Sigmoid colon (tissue), 7 donors: ENCODE data around the gene TSNAXIP1. TPM values are rescaled to one million over a fixed set of nuclear protein-coding genes. Genes with fewer than 3 reads are reported as not detected.

Source experiments
- DNase-seq: peaks from one replicate; pipeline ENCODE4 v3.0.0-alpha.2; 2019
- H3K27ac ChIP-seq, 4 donors: fragments of 200-600 bp; sonication (generic); one replicate each; pipeline ENCODE4 v1.5.1; 2016 to 2019; ENCODE audit warnings: mild to moderate bottlenecking in 1 of 4
- H3K27me3 ChIP-seq, 3 donors: fragments of 200-600 bp; sonication (generic); one replicate each; pipeline ENCODE4 v1.5.1; 2019; ENCODE audit warnings: mild to moderate bottlenecking in 1 of 3
- H3K36me3 ChIP-seq, 4 donors: fragments of 200-600 bp; sonication (generic); one replicate each; pipeline ENCODE4 v1.5.1; 2016 to 2019
- H3K4me1 ChIP-seq, 4 donors: fragments of 200-600 bp; sonication (generic); one replicate each; pipeline ENCODE4 v1.5.1; 2017 to 2019
- H3K4me3 ChIP-seq, 4 donors: fragments of 200-600 bp; sonication (generic); one replicate each; pipeline ENCODE4 v1.5.1; 2017 to 2019; ENCODE audit warnings: mild to moderate bottlenecking in 2 of 4, moderate library complexity in 1 of 4
- H3K9me3 ChIP-seq, 4 donors: fragments of 200-600 bp in 3 of 4; sonication (generic) in 3 of 4; one replicate each; pipeline versions ENCODE4 v1.5.1 to v1.6.1; 2013 to 2019
- CTCF ChIP-seq, 4 experiments: fragments of 450-650 bp in 3 of 4; fragments of 200-600 bp in 1 of 4; IDR thresholded peaks; one replicate each; pipeline ENCODE4 v1.5.1; 2016 to 2019; ENCODE audit warnings: antibody characterized with exemption in 4 of 4, mild to moderate bottlenecking in 3 of 4, moderate library complexity in 2 of 4
- EP300 ChIP-seq, 4 donors: sonication (generic); formaldehyde crosslinking; IDR thresholded peaks; one replicate each; pipeline ENCODE4 v1.6.1; 2017; ENCODE audit warnings: antibody characterized with exemption in 4 of 4
- POLR2A ChIP-seq, 2 donors: fragments of 450-650 bp; IDR thresholded peaks; one replicate each; pipeline ENCODE4 v1.6.1; 2016; ENCODE audit warnings: antibody characterized with exemption in 2 of 2, mild to moderate bottlenecking in 2 of 2, moderate library complexity in 2 of 2
- POLR2AphosphoS5 ChIP-seq, 4 donors: sonication (generic); formaldehyde crosslinking; IDR thresholded peaks; one replicate each; pipeline ENCODE4 v1.6.1; 2017; ENCODE audit warnings: antibody characterized with exemption in 4 of 4
- WGBS, 2 donors: extraction: QIAGEN DNeasy Blood & Tissue Kit; methylation state at CpG; one replicate each; pipeline ENCODE4 v1.1.7; 2013; 5-methylcytosine and 5-hydroxymethylcytosine counted together
- intact Hi-C: fragments of 100-400 bp; cut with DNase I; formaldehyde crosslinking; loops from one replicate; pipeline ENCODE4 v1.15.1; 2023
- polyA plus RNA-seq, 3 donors: library from polyadenylated mRNA; stranded (reverse); fragments of 200-250 nt; gene quantifications; one replicate each; pipeline ENCODE4 v1.2.3, GENCODE V29; 2013
- total RNA-seq, 4 donors: library from RNA; depleted of rRNA; stranded (reverse); fragments of >200 nt; gene quantifications; one replicate each; pipeline ENCODE4 v1.1.0, GENCODE V29; 2016
- donor health status: healthy with polysubstance abuse.
- donor health status: Bipolar disorder and iron deficiency.
- donor health status: healthy.

The TSNAXIP1 gene
- total and polyA plus RNA-seq, 7 donors: 0.60 to 2.9 (median 1.4) TPM; not detected in 1

GRCh38 chr16:67869653-67870052, 63.0 kb downstream of the TSNAXIP1 start:
- no peak for TF ChIP-seq POLR2A (IDR thresholded peaks at IDR 0.05)
- Histone ChIP-seq H3K27ac (no peak overlapping the region), H3K9me3 (no peaks in the 10 kb centered on the region), H3K4me1 (peaks cover 0 to 19% (median 17%) of the 10 kb centered on the region in 4 donors), H3K4me3 (no peak overlapping the region), H3K36me3 (peaks cover 0 to 68% (median 22%) of the 10 kb centered on the region in 4 donors), H3K27me3 (no peaks in the 10 kb centered on the region)
- no peak for DNase-seq
- WGBS, 2 donors: 90% methylated on average over 7 of the region's 7 CpGs
- intact Hi-C loops: no loop called here

- TF ChIP-seq POLR2AphosphoS5 (IDR thresholded peaks at IDR 0.05) (no peak), EP300 (IDR thresholded peaks at IDR 0.05) (no peak), CTCF (IDR thresholded peaks at IDR 0.05) (no peak), POLR2A (IDR thresholded peaks at IDR 0.05) (no peak)
- Histone ChIP-seq H3K27ac (no peak overlapping the region), H3K36me3 (peaks cover 0 to 61% (median 18%) of the 10 kb centered on the region in 4 donors)
These were observed 64.6 kb downstream of the TSNAXIP1 start for GRCh38 chr16:67871256-67871655.

GRCh38 chr16:67872131-67872630, 65.5 kb downstream of the TSNAXIP1 start:
- 61 to 65% methylated on average over 2 of the region's 2 CpGs for WGBS, 2 donors
- DNase-seq: no peak
- peaks cover 4 to 61% (median 21%) of the 10 kb centered on the region in 4 donors for H3K36me3 ChIP-seq
- H3K9me3 ChIP-seq: no peaks in the 10 kb centered on the region
- H3K4me3 ChIP-seq: peak overlapping the region in 3 of 4 donors; percentile 80 to 98 (median 89)
- intact Hi-C loops: no loop called here
- peak overlapping the region; percentile 81 to 92 (median 86) for H3K27ac ChIP-seq
- peaks cover 0 to 38% (median 33%) of the 10 kb centered on the region in 4 donors for H3K4me1 ChIP-seq
- TF ChIP-seq EP300 (IDR thresholded peaks at IDR 0.05): no peak
- TF ChIP-seq POLR2AphosphoS5 (IDR thresholded peaks at IDR 0.05): no peak
- no peak for TF ChIP-seq CTCF (IDR thresholded peaks at IDR 0.05)
- no peak for TF ChIP-seq POLR2A (IDR thresholded peaks at IDR 0.05)
- H3K27me3 ChIP-seq: no peaks in the 10 kb centered on the region

More at GRCh38 chr16:67871256-67871655, 64.6 kb downstream of the TSNAXIP1 start:
- Histone ChIP-seq H3K4me3 (no peak overlapping the region), H3K9me3 (no peaks in the 10 kb centered on the region), H3K27me3 (no peaks in the 10 kb centered on the region), H3K4me1 (peaks cover 0 to 35% (median 31%) of the 10 kb centered on the region in 4 donors)
- intact Hi-C loops: no loop called here
- 62 to 74% methylated on average over 3 of the region's 3 CpGs for WGBS, 2 donors
- DNase-seq: no peak

- H3K4me1 ChIP-seq: peaks cover 0 to 38% (median 33%) of the 10 kb centered on the region in 4 donors
- H3K27ac ChIP-seq: peak within 1 kb of the TSS; percentile 81 to 92 (median 86)
- peak within 1 kb of the TSS; percentile 68 to 98 (median 84) for H3K4me3 ChIP-seq
- intact Hi-C loops: no loop called here
- 1 to 2% methylated on average over 72 of the region's 72 CpGs for WGBS, 2 donors
- H3K27me3 ChIP-seq: no peaks in the 10 kb centered on the region
- DNase-seq: peak; percentile 92
- no peaks in the 10 kb centered on the region for H3K9me3 ChIP-seq
- TF ChIP-seq EP300 (IDR thresholded peaks at IDR 0.05) (no peak), POLR2AphosphoS5 (IDR thresholded peaks at IDR 0.05) (peak; percentile 68 to 93 (median 84)), POLR2A (IDR thresholded peaks at IDR 0.05) (peak; percentile 30 to 60), CTCF (IDR thresholded peaks at IDR 0.05) (no peak)
- H3K36me3 ChIP-seq: peaks cover 10 to 61% (median 25%) of the 10 kb centered on the region in 4 donors
These were observed 66.1 kb downstream of the TSNAXIP1 start, which contains the start of gene EDC4 for GRCh38 chr16:67872631-67873434. Gene EDC4 (plus strand): TSS chr16:67873052. CDS start chr16:67873262, 210 bp downstream.
